CD4-positive, alpha-beta memory T cell (primary cell): ENCODE data around the gene CABLES1. TPM values are rescaled to one million over a fixed set of nuclear protein-coding genes. Genes with fewer than 3 reads are reported as not detected.

ENCODE experiments used
- CTCF ChIA-PET: fragments of 350-600 bp; sonication (Branson Sonifier 250); formaldehyde crosslinking; loops from one replicate; lab custom pipeline; 2021; ENCODE audit warnings: inconsistent platforms; ENCODE audit not compliant: partially characterized antibody; lab: Charles Lee
- POLR2A ChIA-PET: fragments of 350-600 bp; sonication (Branson Sonifier 250); formaldehyde crosslinking; loops from one replicate; lab custom pipeline; 2021; ENCODE audit not compliant: partially characterized antibody; lab: Charles Lee
- DNase-seq, 5 donors: peaks; one replicate each; pipeline versions ENCODE4 v3.0.0 to v3.0.0-alpha.2; 2020 to 2022; ENCODE audit warnings: mixed read lengths in 1 of 5
- H3K27ac ChIP-seq: one replicate; pipeline ENCODE4 v1.7.0; 2013; ENCODE audit warnings: low read depth, low read length
- H3K27me3 ChIP-seq: 2 replicates; pipeline ENCODE4 v1.7.0; 2013; ENCODE audit warnings: mild to moderate bottlenecking, low read length, moderate library complexity; ENCODE audit not compliant: insufficient read depth
- H3K36me3 ChIP-seq: 2 replicates; pipeline ENCODE4 v1.7.0; 2013; ENCODE audit warnings: mild to moderate bottlenecking, low read length, moderate library complexity; ENCODE audit not compliant: insufficient read depth
- H3K4me1 ChIP-seq: 2 replicates; pipeline ENCODE4 v1.7.0; 2013; ENCODE audit warnings: mild to moderate bottlenecking, low read length, moderate library complexity; ENCODE audit not compliant: insufficient read depth
- H3K4me3 ChIP-seq, 2 donors: one replicate each; pipeline ENCODE4 v1.7.0; 2013; ENCODE audit warnings: low read length in 2 of 2, mild to moderate bottlenecking in 1 of 2
- H3K9me3 ChIP-seq, 2 donors: one replicate each; pipeline ENCODE4 v1.7.0; 2013; ENCODE audit warnings: low read length in 2 of 2, control low read depth in 1 of 2; ENCODE audit not compliant: control insufficient read depth in 1 of 2
- H3K27ac Mint-ChIP-seq, 7 donors: one replicate each; pipeline ENCODE4 v1.8.0; 2020 to 2021; ENCODE audit warnings: mixed read lengths in 7 of 7, mild to moderate bottlenecking in 6 of 7, inconsistent platforms in 3 of 7, moderate library complexity in 3 of 7
- H3K27me3 Mint-ChIP-seq, 2 donors: one replicate each; pipeline ENCODE4 v1.8.0; 2020 to 2021; ENCODE audit warnings: mixed read lengths in 2 of 2
- H3K36me3 Mint-ChIP-seq, 2 donors: one replicate each; pipeline ENCODE4 v1.8.0; 2020 to 2021; ENCODE audit warnings: mixed read lengths in 2 of 2, inconsistent platforms in 1 of 2, mild to moderate bottlenecking in 1 of 2
- H3K4me1 Mint-ChIP-seq, 4 donors: one replicate each; pipeline ENCODE4 v1.8.0; 2020 to 2021; ENCODE audit warnings: mixed read lengths in 4 of 4, mild to moderate bottlenecking in 1 of 4
- H3K4me3 Mint-ChIP-seq, 8 donors: one replicate each; pipeline ENCODE4 v1.8.0; 2020 to 2021; ENCODE audit warnings: mixed read lengths in 8 of 8, mild to moderate bottlenecking in 7 of 8, moderate library complexity in 6 of 8, inconsistent platforms in 3 of 8
- H3K9me3 Mint-ChIP-seq, 8 donors: one replicate each; pipeline ENCODE4 v1.8.0; 2020 to 2021; ENCODE audit warnings: mixed read lengths in 8 of 8, mild to moderate bottlenecking in 5 of 8, inconsistent platforms in 3 of 8, moderate library complexity in 1 of 8
- intact Hi-C: fragments of 100-400 bp; cut with micrococcal nuclease; formaldehyde crosslinking; loops from one replicate; pipeline ENCODE4 v1.15.1; 2023
- polyA plus RNA-seq, 2 donors: library from polyadenylated mRNA; unstranded; fragments of 300-500 nt; fragmentation: Illumina TruSeq; gene quantifications; one replicate each; pipeline ENCODE4 v1.2.3, GENCODE V29; 2021
- total RNA-seq, 2 experiments: library from RNA; stranded (reverse); gene quantifications; one replicate each; pipeline ENCODE4 v1.2.3, GENCODE V29; 2021

The CABLES1 gene
- total and polyA plus RNA-seq, 4 experiments from 2014 or later, result 0.15 TPM; not detected in 3

- Histone ChIP-seq H3K9me3 (no peaks in the 10 kb centered on the region), H3K36me3 (no peaks in the 10 kb centered on the region), H3K4me3 (no peak overlapping the region), H3K4me1 (peaks cover 9% of the 10 kb centered on the region), H3K27me3 (no peaks in the 10 kb centered on the region), H3K27ac (no peak overlapping the region)
- Mint-ChIP-seq H3K27ac (no peak overlapping the region), H3K4me3 (no peak overlapping the region), H3K4me1 (peaks cover 7 to 15% (median 8%) of the 10 kb centered on the region in 4 donors), H3K27me3 (no peaks in the 10 kb centered on the region), H3K36me3 (no peaks in the 10 kb centered on the region), H3K9me3 (no peaks in the 10 kb centered on the region)
- ChIA-PET POLR2A (no interaction called here), CTCF (interaction anchor here (0.6 kb wide), 1 partner anchor 8 kb away, joined by 3 read pairs; no protein-coding TSS in a partner anchor)
- intact Hi-C loops, result no loop called here
- no peak for DNase-seq
Measured at GRCh38 chr18:23302851-23303527, 167.7 kb downstream of the CABLES1 start.

GRCh38 chr18:23306822-23307221 lies 171.5 kb downstream of the CABLES1 start:
- Mint-ChIP-seq H3K4me1 (peaks cover 14 to 25% (median 16%) of the 10 kb centered on the region in 4 donors), H3K27ac (peak overlapping the region in 1 of 7 donors; percentile 7), H3K9me3 (no peaks in the 10 kb centered on the region), H3K27me3 (no peaks in the 10 kb centered on the region), H3K4me3 (peak overlapping the region in 2 of 8 donors; percentile 22 to 53), H3K36me3 (no peaks in the 10 kb centered on the region)
- POLR2A ChIA-PET, result no interaction called here
- Histone ChIP-seq H3K36me3 (no peaks in the 10 kb centered on the region), H3K4me3 (no peak overlapping the region), H3K27me3 (no peaks in the 10 kb centered on the region), H3K9me3 (no peaks in the 10 kb centered on the region), H3K27ac (no peak overlapping the region), H3K4me1 (peaks cover 15% of the 10 kb centered on the region)
- peak in 1 of 5 donors; percentile 7 for DNase-seq
- intact Hi-C loops, result no loop called here
- CTCF ChIA-PET, result no interaction called here

GRCh38 chr18:23307567-23308295 lies 172.4 kb downstream of the CABLES1 start:
- ChIA-PET POLR2A (no interaction called here), CTCF (no interaction called here)
- Mint-ChIP-seq H3K36me3 (no peaks in the 10 kb centered on the region), H3K27ac (peak overlapping the region in 5 of 7 donors; percentile 19 to 78 (median 54)), H3K4me3 (peak overlapping the region in 2 of 8 donors; percentile 14 to 27), H3K27me3 (no peaks in the 10 kb centered on the region), H3K9me3 (no peaks in the 10 kb centered on the region), H3K4me1 (peaks cover 14 to 25% (median 16%) of the 10 kb centered on the region in 4 donors)
- Histone ChIP-seq H3K4me1 (peaks cover 15% of the 10 kb centered on the region), H3K36me3 (no peaks in the 10 kb centered on the region), H3K27ac (no peak overlapping the region), H3K4me3 (no peak overlapping the region), H3K9me3 (no peaks in the 10 kb centered on the region), H3K27me3 (no peaks in the 10 kb centered on the region)
- intact Hi-C loops, result no loop called here
- no peak for DNase-seq

Other genes starting within 250 kb of the CABLES1 start
- 1 to 10 TPM; 1.4 to 3.0 TPM for gene RBBP8, start 202.2 kb upstream of the CABLES1 start, total RNA-seq
- 1 to 10 TPM; 1.9 to 3.0 TPM for gene RBBP8, start 202.2 kb upstream of the CABLES1 start, polyA plus RNA-seq